Pulmonary artery endothelial cell (primary cell): ENCODE measurements around the gene ZNF285. TPM values are rescaled to one million over a fixed set of nuclear protein-coding genes. Genes with fewer than 3 reads are reported as not detected.
"Not testable (repeated sequence)": the region's sequence is repeated elsewhere in the genome, so short reads cannot be mapped to it uniquely, and the experiment has no call there.

Source experiments
- DNase-seq: peaks from one replicate; pipeline ENCODE4 v3.0.0-alpha.2; 2011; ENCODE audit warnings: low read depth, low spot score
- total RNA-seq: library from RNA; depleted of rRNA; stranded (reverse); fragments of >200 nt; gene quantifications from 2 replicates; pipeline ENCODE4 v1.2.3, GENCODE V29; 2014

ZNF285 gene
- total RNA-seq = 3.9 and 4.5 TPM in 2 replicates

DNA sequence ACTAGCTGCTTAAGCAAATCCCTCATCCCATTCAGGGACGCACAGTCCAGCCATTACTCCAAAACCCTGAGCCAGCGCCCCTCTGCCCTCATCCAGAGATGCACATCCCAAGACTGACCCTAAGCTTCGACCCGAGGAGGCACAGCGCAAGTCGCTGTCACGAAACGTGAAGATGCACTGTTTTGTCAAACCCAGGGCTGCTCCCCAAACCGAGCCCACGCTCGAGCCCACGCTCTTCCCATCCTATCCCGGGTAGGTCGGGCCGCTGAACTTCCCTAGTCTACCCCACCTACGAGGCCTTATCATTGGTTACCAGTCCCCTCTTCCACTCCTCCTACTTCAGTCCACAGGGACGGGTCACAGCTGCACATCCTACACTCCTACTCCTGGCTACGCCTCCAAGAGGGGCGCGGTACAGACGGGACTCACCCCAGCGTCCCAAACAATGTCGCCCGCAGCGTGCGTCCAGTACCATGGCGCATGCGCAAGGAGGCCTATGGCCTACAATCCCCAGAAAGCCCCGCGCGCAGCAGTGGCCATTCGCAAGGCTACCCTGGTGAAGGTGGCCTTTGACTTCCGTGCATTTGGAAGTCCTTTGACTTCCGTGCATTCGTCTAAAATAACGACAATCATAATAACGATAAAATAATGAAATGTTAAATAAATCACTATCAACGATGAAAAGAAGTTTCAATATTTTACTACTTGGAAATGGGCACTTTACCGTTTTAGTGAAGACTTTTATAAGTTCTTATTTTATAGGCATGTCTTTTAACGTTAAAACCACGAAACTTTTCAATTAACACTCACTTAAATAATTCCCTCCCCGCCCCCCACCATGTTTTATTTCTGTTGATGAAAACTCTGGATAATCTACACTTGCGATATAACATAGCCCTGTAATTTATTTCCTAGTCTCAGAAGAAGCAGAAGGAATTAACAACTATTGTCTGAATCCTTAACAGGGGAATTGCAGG lies at the start of gene ZNF285:
TSS of gene ZNF285 (minus strand) at position 470 of the 977 bp plus-strand sequence. CDS start 4,395 bp downstream, outside the sequence.
- DNase-seq = peak; percentile 88

DNA sequence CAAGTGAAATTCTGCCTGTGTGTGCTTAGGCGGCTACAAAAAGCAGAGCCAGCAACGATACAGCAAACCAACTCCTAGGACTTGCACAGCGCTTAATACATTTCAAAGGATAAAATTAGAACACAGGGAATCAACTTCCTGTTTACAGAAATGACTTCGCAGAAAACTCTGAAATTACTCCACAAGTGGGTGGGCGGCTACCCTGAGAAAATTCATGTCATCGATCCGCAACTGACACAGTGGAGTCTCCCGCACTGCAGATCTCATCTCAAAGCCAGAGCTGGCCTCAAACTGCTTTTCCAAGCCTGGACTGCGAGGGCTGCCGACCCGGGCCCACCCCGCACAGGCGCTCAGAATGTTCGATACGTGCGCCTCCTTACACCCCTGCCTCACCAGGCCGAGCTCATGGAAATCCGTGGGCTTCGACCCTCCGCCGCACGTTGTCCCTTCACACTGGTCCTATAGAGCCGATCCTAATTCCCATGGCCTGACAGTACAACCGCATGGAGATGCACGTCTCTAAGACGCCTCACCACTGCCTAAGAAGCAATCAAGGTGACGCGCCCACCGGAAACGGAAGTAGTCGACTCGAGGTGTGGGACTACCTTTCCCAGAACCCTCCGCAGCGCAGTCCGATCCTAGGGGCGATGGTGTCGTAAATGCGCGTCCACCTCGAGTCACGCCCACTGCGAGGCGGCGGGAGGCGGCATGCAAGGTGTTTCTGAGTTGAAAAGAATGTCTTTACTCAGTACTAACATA lies 46.7 kb upstream of the ZNF285 start, which contains the start of gene ZNF229:
TSS of gene ZNF229 (minus strand) at position 557 of the 759 bp plus-strand sequence. CDS start 5,625 bp downstream, outside the sequence.
- peak; percentile 84 for DNase-seq

DNA sequence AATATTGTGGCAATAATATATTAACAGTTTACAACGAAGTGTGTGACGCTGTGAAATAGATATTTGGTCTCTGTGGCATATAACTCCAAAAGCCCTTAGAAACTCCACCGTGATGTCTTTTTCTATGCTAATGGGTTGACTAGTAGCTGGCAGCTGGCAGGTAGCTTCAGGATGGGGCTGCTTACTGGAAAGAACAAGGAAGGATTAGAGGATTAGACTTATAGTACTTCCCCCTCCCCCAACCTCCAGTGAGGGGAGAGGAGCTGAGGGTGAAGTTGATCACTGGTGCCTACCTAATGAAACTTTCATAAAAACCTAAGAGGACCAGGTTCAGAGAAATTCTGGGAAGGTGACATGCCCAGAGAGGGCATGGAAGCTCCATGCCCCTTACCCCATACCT lies 37.0 kb upstream of the ZNF285 start:
- no peak for DNase-seq

DNA sequence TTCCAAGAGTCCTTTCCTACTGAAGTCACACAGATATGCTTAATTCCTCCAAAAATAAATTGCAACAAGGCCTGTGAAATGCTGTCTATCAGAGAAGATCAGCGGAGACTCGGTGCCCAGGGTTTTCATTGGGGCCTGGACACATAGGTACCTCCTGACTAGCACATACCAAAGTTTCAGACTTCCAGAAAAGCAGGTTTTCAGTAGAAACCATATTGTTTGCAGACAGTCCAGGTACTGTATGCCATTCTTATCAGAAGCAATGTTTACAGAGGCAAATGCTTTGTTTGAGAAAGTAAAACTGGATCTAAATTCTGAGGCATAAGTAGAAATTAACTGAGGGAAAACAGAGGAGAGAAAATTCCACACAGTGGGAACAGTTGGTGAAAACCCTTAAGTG lies 34.0 kb upstream of the ZNF285 start:
- no peak for DNase-seq

DNA sequence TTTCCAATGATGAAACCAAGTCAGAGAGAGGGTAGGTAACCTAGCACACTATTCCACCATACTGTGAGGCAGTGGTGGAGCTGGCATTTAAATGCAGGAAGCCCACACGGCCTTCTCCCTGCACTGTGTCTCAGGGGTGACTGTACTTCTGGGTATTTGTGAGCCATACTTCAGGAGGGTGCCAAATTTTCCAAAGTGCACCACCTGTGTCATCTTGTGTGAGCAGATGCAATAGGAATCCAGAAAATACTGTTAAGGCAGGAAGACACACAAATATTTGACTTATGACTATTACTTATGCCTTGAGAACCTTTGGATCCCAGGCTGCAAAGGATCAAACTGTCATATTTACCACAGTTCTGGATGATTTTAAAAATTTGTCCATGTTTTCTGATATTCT lies 29.5 kb upstream of the ZNF285 start:
- DNase-seq = no peak

DNA sequence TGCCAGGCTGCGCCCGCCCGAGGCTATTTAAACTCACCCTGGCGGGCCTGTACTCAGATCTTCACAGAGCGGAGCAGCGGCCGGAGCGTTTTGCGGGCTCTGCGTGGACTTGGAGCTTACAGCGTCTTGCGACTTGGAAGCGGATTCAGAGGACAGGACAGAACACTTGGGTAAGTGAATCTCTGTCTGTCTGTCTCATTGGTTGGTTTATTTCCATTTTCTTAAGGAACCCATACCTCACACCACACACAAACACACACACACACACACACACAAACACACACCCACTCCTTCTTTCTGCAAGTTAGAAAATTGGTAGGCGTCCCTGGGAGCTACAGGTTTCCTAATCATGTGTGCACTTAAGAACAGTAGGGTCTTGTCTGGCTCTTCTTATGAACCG lies 14.1 kb upstream of the ZNF285 start:
- DNase-seq = not testable (repeated sequence)

DNA sequence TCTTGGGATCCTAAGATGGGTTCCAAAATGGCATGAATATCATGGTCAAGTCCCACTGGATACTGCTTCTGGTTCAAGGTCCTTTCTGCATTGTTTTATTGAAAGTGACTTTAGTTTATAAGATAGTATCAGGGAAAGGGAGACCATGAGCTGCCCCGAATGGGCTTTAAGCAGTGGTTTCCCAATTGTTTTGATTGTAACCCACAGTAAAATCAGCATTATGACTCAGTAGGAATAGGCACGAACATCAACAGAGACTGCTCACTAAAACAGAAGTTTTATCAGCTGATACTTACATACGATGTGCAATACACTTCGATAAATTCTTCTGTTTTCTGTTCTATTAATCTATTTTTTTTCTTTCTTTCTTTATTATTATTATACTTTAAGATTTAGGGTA lies 12.1 kb downstream of the ZNF285 start:
- DNase-seq = not testable (repeated sequence)

DNA sequence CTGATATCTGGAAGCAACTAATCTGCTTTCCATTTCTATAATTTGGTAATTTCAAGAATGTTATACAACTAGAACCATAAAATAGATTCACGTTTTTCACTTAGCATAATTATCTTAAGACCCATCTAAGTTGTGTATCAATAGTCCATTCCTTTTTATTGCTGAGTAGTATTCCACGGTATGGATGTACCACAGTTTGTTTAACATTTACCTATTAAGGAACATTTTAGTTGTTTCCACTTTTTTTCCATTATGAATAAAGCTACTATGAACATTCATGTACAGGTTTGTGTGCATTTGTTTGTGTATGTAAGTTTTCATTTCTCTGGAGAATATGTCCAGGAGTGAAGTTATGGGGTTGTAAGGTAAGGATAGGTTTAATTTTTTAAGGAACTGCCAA lies 26.6 kb downstream of the ZNF285 start:
- DNase-seq = no peak

DNA sequence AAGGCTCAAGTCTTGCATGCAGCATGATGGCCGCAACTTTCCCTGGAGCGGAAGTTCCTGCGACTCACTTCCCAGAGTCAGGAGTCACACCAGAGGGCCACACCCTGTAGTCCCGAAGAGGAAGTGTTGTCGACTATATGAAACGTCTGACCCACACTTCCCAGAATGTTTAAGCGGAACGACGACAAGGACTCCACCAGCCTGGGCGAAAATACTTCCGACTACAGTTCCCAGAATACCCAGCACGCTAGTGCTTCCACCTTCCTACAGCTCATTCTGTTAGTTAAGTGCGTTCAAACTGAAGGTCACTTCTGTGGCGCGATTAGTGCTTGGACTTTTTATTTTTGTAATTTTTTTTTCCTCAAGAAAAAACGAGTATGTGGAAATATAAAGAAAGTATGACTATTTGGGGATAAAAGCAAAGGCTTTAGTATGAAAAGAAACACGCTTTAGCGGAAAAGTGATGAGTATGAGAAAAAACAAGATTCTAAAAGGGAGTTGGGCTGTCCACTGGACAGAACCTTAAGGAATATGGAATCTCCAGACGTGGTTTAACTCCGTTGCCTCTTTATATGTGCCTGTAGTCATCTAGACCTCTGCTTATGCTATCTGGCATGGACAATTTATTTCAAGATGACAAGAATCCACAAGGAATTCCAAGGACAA lies 29.5 kb downstream of the ZNF285 start:
- no peak for DNase-seq

DNA sequence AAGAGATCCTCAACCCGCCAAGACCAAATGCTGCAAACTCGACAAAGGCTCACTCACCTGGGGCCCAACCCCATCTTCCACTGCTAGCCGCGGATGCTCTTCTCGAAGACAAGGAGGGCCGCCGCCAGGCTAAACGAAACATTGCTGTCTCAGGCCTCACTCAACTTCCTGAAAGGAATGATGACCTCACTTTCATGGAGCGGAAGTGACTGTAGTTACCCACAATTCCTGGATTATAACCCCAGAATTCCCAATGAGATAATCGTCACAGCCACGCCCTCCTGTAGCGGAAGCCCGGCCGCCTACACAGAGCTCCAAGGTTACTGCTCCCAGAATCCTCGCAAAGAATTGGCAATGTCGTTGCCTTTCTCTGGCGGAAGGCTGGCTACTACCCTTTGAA lies 34.4 kb downstream of the ZNF285 start:
- DNase-seq = no peak

DNA sequence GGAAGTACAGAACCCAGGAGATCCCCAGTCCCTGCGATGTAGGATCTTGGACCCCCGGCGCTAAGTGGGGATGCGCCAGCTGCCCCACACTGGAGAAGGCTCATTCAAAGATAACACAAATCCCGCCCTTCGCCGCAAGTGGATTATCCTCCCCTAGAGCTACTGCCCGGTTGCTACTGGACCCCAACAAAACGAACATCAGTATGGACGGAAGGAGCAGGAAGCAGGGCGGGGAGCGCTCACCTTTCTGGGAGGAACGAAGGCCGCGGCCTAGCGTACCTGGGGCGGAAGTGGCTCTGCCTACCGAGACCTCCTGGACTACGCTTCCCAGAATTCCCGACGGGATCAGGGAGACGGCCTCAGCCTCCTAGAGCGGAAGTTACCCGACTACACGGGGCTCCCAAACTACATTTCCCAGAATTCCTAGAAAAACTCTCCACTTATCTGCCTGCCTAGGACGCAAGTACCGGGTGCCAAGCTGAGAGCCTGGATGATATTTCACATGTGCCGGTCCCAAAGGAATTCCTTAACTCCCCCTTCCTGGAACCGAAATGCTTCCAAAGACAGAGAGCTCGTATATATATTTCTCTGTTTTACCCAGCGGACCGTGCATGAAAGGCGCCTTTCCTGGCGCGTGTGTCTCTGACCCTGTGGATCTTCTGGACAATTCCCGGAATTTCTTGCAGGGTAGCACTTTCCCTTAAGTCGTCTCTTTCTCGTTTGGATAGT lies 44.9 kb downstream of the ZNF285 start, which contains the start of gene ZNF112:
TSS of gene ZNF112 (minus strand) at position 298 of the 729 bp plus-strand sequence. CDS start 16,141 bp downstream, outside the sequence.
- peak; percentile 67 for DNase-seq

DNA sequence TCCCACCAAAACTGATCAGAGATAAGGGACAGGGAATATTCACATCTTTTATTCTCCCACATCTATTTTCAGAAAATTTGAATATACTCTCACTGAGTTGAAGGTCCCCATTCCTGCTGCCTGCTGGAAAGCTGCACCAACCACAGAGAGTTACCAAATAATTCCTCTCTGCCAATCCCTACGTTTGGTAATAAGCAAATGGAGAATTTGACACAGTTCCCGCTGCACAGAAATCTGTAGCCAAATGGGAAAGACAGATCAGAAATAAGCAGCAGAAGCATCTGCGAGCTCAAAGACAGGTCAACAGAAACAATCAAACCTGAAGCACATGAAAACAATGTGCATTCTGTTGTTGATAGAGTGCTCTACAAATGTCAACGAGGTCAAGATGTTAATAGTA lies 54.9 kb downstream of the ZNF285 start:
- DNase-seq = no peak

DNA sequence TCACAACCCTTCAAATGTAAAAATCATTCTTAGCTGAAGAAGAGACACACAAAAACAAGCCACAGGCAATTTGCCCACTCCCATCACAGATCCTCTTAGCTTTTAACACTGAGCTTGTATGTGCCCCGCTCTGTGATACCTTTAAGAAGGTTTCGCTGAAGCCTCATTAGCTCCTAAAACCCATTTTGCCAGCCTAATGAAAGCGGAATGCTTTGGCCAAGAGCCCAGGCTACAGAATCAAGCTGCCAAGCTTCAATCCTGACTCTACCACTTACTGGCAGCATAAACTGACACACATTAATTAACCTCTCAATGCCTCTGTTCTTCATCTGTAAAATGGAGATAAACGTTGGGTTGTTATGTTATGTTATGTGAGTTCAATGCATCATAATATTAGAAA lies 55.4 kb downstream of the ZNF285 start:
- DNase-seq = no peak

DNA sequence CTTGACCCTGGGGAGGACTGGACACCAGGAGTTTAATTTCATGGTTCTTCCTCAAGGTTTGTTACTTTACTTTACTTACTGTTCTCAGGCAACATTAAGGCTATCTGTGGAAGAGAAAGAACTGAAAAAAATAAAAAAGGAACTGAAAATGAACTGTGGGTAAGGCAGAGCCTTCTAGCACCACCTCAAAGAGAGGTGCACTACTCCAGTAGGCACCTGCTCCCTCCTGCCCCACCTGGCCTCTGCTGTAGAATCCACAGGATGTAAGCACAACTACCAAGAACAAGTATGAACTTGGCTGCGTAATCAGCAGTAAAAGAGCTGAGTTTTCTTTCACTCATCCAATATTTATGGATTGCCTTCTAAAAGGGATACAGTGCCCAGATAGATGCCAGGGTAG lies 57.2 kb downstream of the ZNF285 start:
- no peak for DNase-seq

DNA sequence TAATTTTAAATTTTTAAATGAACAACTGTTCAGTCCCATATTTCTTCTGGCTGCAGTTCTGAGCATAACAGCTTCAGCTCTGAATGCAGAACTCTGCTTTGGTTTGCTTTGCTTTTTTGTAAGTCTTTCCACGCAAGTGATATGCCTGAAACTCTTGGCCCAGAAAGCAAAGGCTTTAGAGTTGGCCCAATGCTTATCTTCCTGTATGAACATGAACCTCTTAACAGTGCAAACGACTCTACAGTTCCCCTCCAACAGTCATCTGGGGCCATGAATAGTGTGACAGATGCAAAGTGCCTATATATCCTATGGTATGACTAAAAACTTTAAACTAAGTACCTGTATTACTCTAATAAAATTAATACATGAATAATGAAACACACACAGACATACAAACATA lies 59.6 kb downstream of the ZNF285 start:
- no peak for DNase-seq

DNA sequence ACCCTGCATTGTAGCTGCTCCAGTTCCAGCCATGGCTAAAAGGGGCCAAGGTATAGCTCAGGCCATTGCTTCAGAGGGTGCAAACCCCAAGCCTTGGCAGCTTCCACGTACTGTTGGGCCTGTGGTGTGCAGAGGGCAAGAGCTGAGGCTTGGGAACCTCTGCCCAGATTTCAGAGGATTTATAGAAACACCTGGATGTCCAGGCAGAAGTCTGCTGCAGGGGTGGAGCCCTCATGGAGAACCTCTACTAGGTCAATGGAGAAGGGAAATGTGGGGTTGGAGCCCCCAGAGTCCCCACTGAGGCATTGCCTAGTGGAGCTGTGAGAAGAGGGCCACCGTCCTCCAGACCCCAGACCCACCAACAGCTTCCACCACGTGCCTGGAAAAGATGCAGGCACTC lies 66.8 kb downstream of the ZNF285 start:
- not testable (repeated sequence) for DNase-seq

Other genes starting within 250 kb of the ZNF285 start
- gene ZNF226, start 236.5 kb downstream of the ZNF285 start, total RNA-seq = 14.4 and 17.2 TPM in 2 replicates
- gene ZNF227, start 189.1 kb downstream of the ZNF285 start, total RNA-seq = 20.2 and 27.7 TPM in 2 replicates
- 1.5 and 3.2 TPM in 2 replicates for gene ZNF233, start 141.7 kb downstream of the ZNF285 start, total RNA-seq
- gene ZNF235, start 96.6 kb downstream of the ZNF285 start, total RNA-seq = 3.2 and 3.9 TPM in 2 replicates
- gene ZNF112, start 44.9 kb downstream of the ZNF285 start, total RNA-seq = 6.7 and 9.1 TPM in 2 replicates
- gene ZNF229, start 46.9 kb upstream of the ZNF285 start, total RNA-seq = 15.2 and 18.8 TPM in 2 replicates
- gene ZNF180, start 98.9 kb upstream of the ZNF285 start, total RNA-seq = 7.1 and 9.7 TPM in 2 replicates
- not detected in 2 replicates for gene CEACAM20, start 128.1 kb upstream of the ZNF285 start, total RNA-seq
- gene IGSF23, start 212.0 kb upstream of the ZNF285 start, total RNA-seq = 0.25 and 0.46 TPM in 2 replicates
- 187 and 206 TPM in 2 replicates for gene PVR, start 242.3 kb upstream of the ZNF285 start, total RNA-seq